K562 (cell line): Measurements from ENCODE around the gene ALG12. TPM values are rescaled to one million over a fixed set of nuclear protein-coding genes. Genes with fewer than 3 reads are reported as not detected.

Experiments used
- ATF7 ChIP-seq: fragments of 450-650 bp; IDR thresholded peaks from 2 replicates; pipeline ENCODE4 v1.7.1; 2014; ENCODE audit warnings: mild to moderate bottlenecking, moderate library complexity
- DEAF1 ChIP-seq: fragments of 450-650 bp; formaldehyde crosslinking; IDR thresholded peaks from 2 replicates; pipeline ENCODE4 v1.4.0; 2020; ENCODE audit warnings: mild to moderate bottlenecking, moderate library complexity
- ELK1 ChIP-seq: sonication (generic); formaldehyde crosslinking; IDR thresholded peaks from 2 replicates; pipeline ENCODE4 v1.8.1; 2022; ENCODE audit warnings: missing genetic modification reagents
- FOXP1 ChIP-seq: sonication (generic); formaldehyde crosslinking; IDR thresholded peaks from 2 replicates; pipeline ENCODE4 v1.8.0; 2022; ENCODE audit warnings: mild to moderate bottlenecking, missing genetic modification reagents
- GABPA ChIP-seq: fragments of 200-800 bp; sonication (Bioruptor generic); conservative IDR thresholded peaks from 2 replicates; pipeline ENCODE4 v1.6.1; 2016; ENCODE audit warnings: low read depth, missing genetic modification characterization, missing compliant biosample characterization
- HCFC1 ChIP-seq: IDR thresholded peaks from 2 replicates; pipeline ENCODE4 v1.6.1; 2012; ENCODE audit warnings: low read depth, low read length, improper control_type of control experiment
- JUND ChIP-seq, 2 experiments: IDR thresholded peaks; 2 replicates in 1 of 2; 3 replicates in 1 of 2; pipeline ENCODE4 v1.6.1; 2011; ENCODE audit warnings: borderline replicate concordance in 2 of 2, low read depth in 2 of 2, low read length in 2 of 2, improper control_type of control experiment in 1 of 2, missing biosample characterization in 1 of 2, missing genetic modification characterization in 1 of 2, missing genetic modification reagents in 1 of 2
- NEUROD1 ChIP-seq: fragments of 150-350 bp; IDR thresholded peaks from 2 replicates; pipeline ENCODE4 v1.6.1; 2014; ENCODE audit warnings: borderline replicate concordance, low read length, low read depth; ENCODE audit not compliant: partially characterized antibody
- NR2C2 ChIP-seq, 2 experiments: fragments of 200-800 bp in 1 of 2; sonication (Bioruptor generic) in 1 of 2; sonication (generic) in 1 of 2; formaldehyde crosslinking in 1 of 2; IDR thresholded peaks; 2 replicates each; pipeline versions ENCODE4 v1.6.1 to v1.8.0; 2016 to 2022; ENCODE audit warnings: mild to moderate bottlenecking in 1 of 2, missing compliant biosample characterization in 1 of 2, missing genetic modification characterization in 1 of 2, missing genetic modification reagents in 1 of 2
- PCBP1 ChIP-seq: fragments of 200-400 bp; formaldehyde crosslinking; IDR thresholded peaks from 2 replicates; pipeline ENCODE4 v1.6.1; 2018; ENCODE audit warnings: mild to moderate bottlenecking, low read depth, low read length; ENCODE audit not compliant: poor library complexity, severe bottlenecking
- POLR2A ChIP-seq: fragments of 450-650 bp; conservative IDR thresholded peaks from 2 replicates; pipeline ENCODE4 v1.6.1; 2016
- SFPQ ChIP-seq: fragments of 200-400 bp; formaldehyde crosslinking; IDR thresholded peaks from 2 replicates; pipeline ENCODE4 v1.6.1; 2017; ENCODE audit warnings: mild to moderate bottlenecking, low read depth, low read length, moderate library complexity
- SIN3A ChIP-seq, 2 experiments: fragments of 150-350 bp in 1 of 2; IDR thresholded peaks; 2 replicates each; pipeline ENCODE4 v1.6.1; 2011 to 2016; ENCODE audit warnings: borderline replicate concordance in 2 of 2, low read depth in 2 of 2, low read length in 2 of 2, mild to moderate bottlenecking in 2 of 2, moderate library complexity in 2 of 2; ENCODE audit not compliant: control insufficient read depth in 1 of 2
- TRIM28 ChIP-seq: fragments of 450-650 bp; IDR thresholded peaks from 2 replicates; pipeline ENCODE4 v1.6.1; 2017
- USF1 ChIP-seq: sonication (generic); formaldehyde crosslinking; IDR thresholded peaks from 2 replicates; pipeline ENCODE4 v1.9.0; 2022; ENCODE audit warnings: mild to moderate bottlenecking, missing genetic modification reagents
- YY1 ChIP-seq, 3 experiments: IDR thresholded peaks; 2 replicates each; pipeline ENCODE4 v1.6.1; 2011; ENCODE audit warnings: low read length in 2 of 3, mild to moderate bottlenecking in 2 of 3, moderate library complexity in 2 of 3, borderline replicate concordance in 1 of 3, control low read depth in 1 of 3, low read depth in 1 of 3; ENCODE audit not compliant: insufficient read depth in 3 of 3, insufficient replicate concordance in 2 of 3, control insufficient read depth in 1 of 3, insufficient read length in 1 of 3; ENCODE audit errors: extremely low read depth in 1 of 3
- ZBTB1 ChIP-seq: sonication (generic); formaldehyde crosslinking; IDR thresholded peaks from 2 replicates; pipeline ENCODE4 v1.8.1; 2023; ENCODE audit warnings: missing genetic modification reagents, low read depth, mild to moderate bottlenecking, borderline replicate concordance
- ZNF146 ChIP-seq: IDR thresholded peaks from one replicate; pipeline ENCODE4 v1.6.1; 2018; ENCODE audit warnings: missing compliant biosample characterization; ENCODE audit not compliant: unreplicated experiment
- polyA plus RNA-seq, 8 experiments: library from polyadenylated mRNA; depleted of rRNA in 4 of 8; stranded (reverse) in 5 of 8; unstranded in 3 of 8; fragments of >200 nt; fragmentation: Nextera tagmentation in 2 of 8; fragmentation: Illumina TruSeq in 1 of 8; extraction: Ambion mirVana in 2 of 8; extraction: Trizol in 1 of 8; gene quantifications; 2 replicates each; pipeline versions ENCODE4 v1.2.1 to v1.2.3, GENCODE V29; 2011 to 2014; ENCODE audit warnings: inconsistent platforms in 1 of 8, missing spikeins in 1 of 8
- total RNA-seq, 7 experiments: library from RNA; depleted of rRNA in 6 of 7; stranded (reverse); fragments of >200 nt in 6 of 7; fragmentation: Illumina TruSeq in 2 of 7; extraction: Trizol in 2 of 7; gene quantifications; 2 replicates each; pipeline versions ENCODE4 v1.2.1 to v1.2.3, GENCODE V29; 2011 to 2021; ENCODE audit warnings: low replicate concordance in 1 of 7

Gene ALG12
- total and polyA plus RNA-seq, 9 of the 15 experiments (the other 6 are each of a cell fraction or from before 2014, with no cell fraction given), result 0.20 to 8.5 (median 3.4) TPM

GRCh38 chr22:49917974-49918910 lies at the start of gene ALG12, which contains the start of gene CRELD2 (continued):
- no peak for TF ChIP-seq SFPQ
- TF ChIP-seq ELK1, result no peak
- TF ChIP-seq SIN3A (IDR thresholded peaks at IDR 0.05; ENCODE audit: borderline replicate concordance in 2 of 2, control insufficient read depth in 1 of 2, low read depth in 2 of 2, low read length in 2 of 2), result peak in 1 of 2 experiments; percentile 47; a peak in 1 of 4 replicates
- TF ChIP-seq ATF7, result peak; percentile 60
- TF ChIP-seq FOXP1, result no peak
- TF ChIP-seq HCFC1, result peak; percentile 78
- TF ChIP-seq GABPA, result peak; percentile 88
- TF ChIP-seq ZBTB1 (CRISPR knock-in tag), result peak; percentile 99
- peak; percentile 63; the same call in 1 of the 2 replicates for TF ChIP-seq POLR2A
- peak; percentile 96 to 99 (median 99) for TF ChIP-seq YY1 (IDR thresholded peaks at IDR 0.05; ENCODE audit: borderline replicate concordance in 1 of 3, control insufficient read depth in 1 of 3, extremely low read depth in 1 of 3, insufficient read depth in 3 of 3, insufficient read length in 1 of 3, insufficient replicate concordance in 2 of 3, low read depth in 1 of 3, low read length in 2 of 3)
- no peak for TF ChIP-seq DEAF1
- TF ChIP-seq NEUROD1, result peak; percentile 28
- TF ChIP-seq TRIM28, result no peak
- TF ChIP-seq NR2C2 (CRISPR knock-in tag; IDR thresholded peaks at IDR 0.05), result no peak
- TF ChIP-seq NR2C2 (tag; IDR thresholded peaks at IDR 0.05), result peak; percentile 94
- no peak for TF ChIP-seq ZNF146
- TF ChIP-seq PCBP1, result no peak
- 0 out of 2 replicates have a peak, but pooled peaks have one; percentile 3 for TF ChIP-seq JUND (IDR thresholded peaks at IDR 0.05; ENCODE audit: borderline replicate concordance, low read depth, low read length)
- TF ChIP-seq JUND (tag; IDR thresholded peaks at IDR 0.05; ENCODE audit: borderline replicate concordance, low read depth, low read length), result no peak
- TF ChIP-seq USF1, result no peak
